A673 (cell line): ENCODE measurements around the gene ZNRD2. TPM values are rescaled to one million over a fixed set of nuclear protein-coding genes. Genes with fewer than 3 reads are reported as not detected.

Source experiments
- BruUV-seq: library from RNA; stranded (reverse); fragments of 400-500 nt; replicated peaks from 2 replicates; lab custom pipeline; 2021; lab: Mats Ljungman, UMichigan
- CTCF ChIA-PET: fragments of 300-600 bp; sonication (Branson Sonifier 250); formaldehyde crosslinking; loops from one replicate; lab custom pipeline; 2022; ENCODE audit warnings: antibody characterized with exemption; lab: Charles Lee
- POLR2A ChIA-PET: fragments of 300-600 bp; sonication (Branson Sonifier 250); formaldehyde crosslinking; loops from one replicate; lab custom pipeline; 2022; ENCODE audit warnings: antibody characterized with exemption; ENCODE audit not compliant: low non-redundant PET; lab: Charles Lee
- DNase-seq: peaks from one replicate; pipeline ENCODE4 v3.0.0-alpha.2; 2015; ENCODE audit warnings: low spot score
- H3K27ac ChIP-seq: fragments of 200-600 bp; sonication (generic); 2 replicates; pipeline ENCODE4 v1.5.1; 2016; ENCODE audit warnings: mixed run types, low read depth, mild to moderate bottlenecking, mixed read lengths, antibody characterized with exemption, low read length; ENCODE audit not compliant: poor library complexity, severe bottlenecking
- H3K27me3 ChIP-seq: fragments of 200-600 bp; sonication (generic); replicated peaks from 2 replicates; pipeline ENCODE4 v1.6.1; 2017; ENCODE audit warnings: mixed run types, low read depth, mild to moderate bottlenecking, mixed read lengths, antibody characterized with exemption, low read length; ENCODE audit not compliant: insufficient read depth, poor library complexity
- H3K36me3 ChIP-seq: fragments of 200-600 bp; sonication (generic); 2 replicates; pipeline ENCODE4 v1.6.1; 2016; ENCODE audit warnings: mixed run types, mild to moderate bottlenecking, mixed read lengths, antibody characterized with exemption, low read length; ENCODE audit not compliant: insufficient read depth, poor library complexity, severe bottlenecking
- H3K4me1 ChIP-seq: fragments of 200-600 bp; sonication (generic); 2 replicates; pipeline ENCODE4 v1.6.1; 2017; ENCODE audit warnings: mixed run types, mild to moderate bottlenecking, mixed read lengths, antibody characterized with exemption, low read length; ENCODE audit not compliant: insufficient read depth, poor library complexity, severe bottlenecking
- H3K4me3 ChIP-seq: fragments of 200-600 bp; sonication (generic); 2 replicates; pipeline ENCODE4 v1.5.1; 2016; ENCODE audit warnings: low read depth, mixed run types, mild to moderate bottlenecking, mixed read lengths, low read length; ENCODE audit not compliant: poor library complexity, severe bottlenecking
- H3K9me3 ChIP-seq: fragments of 200-600 bp; sonication (generic); 2 replicates; pipeline ENCODE4 v1.6.1; 2016; ENCODE audit warnings: mixed run types, low read depth, mild to moderate bottlenecking, mixed read lengths, antibody characterized with exemption, low read length; ENCODE audit not compliant: poor library complexity, severe bottlenecking
- EZH2 ChIP-seq: fragments of 200-600 bp; sonication (generic); IDR thresholded peaks from 2 replicates; pipeline ENCODE4 v1.6.1; 2017; ENCODE audit warnings: borderline replicate concordance, low read depth, mild to moderate bottlenecking, mixed read lengths, antibody characterized with exemption, low read length; ENCODE audit not compliant: poor library complexity, severe bottlenecking
- intact Hi-C: fragments of 100-400 bp; cut with micrococcal nuclease; formaldehyde crosslinking; loops from one replicate; pipeline ENCODE4 v1.10.0; 2022; ENCODE audit not compliant: unreplicated experiment
- total RNA-seq: library from RNA; stranded (reverse); gene quantifications from 2 replicates; pipeline ENCODE4 v1.2.3, GENCODE V29; 2021
- TF ChIP-seq, protein P1 (sequence below): fragments of 300-800, 200-600 bp; sonication (generic); conservative IDR thresholded peaks from 2 replicates; pipeline ENCODE4 v1.5.1; 2017; ENCODE audit warnings: low read depth, mild to moderate bottlenecking, antibody characterized with exemption, low read length, moderate library complexity, mixed read lengths

ZNRD2 gene
- total RNA-seq, 1 experiment from 2014 or later: 98.9 TPM

DNA sequence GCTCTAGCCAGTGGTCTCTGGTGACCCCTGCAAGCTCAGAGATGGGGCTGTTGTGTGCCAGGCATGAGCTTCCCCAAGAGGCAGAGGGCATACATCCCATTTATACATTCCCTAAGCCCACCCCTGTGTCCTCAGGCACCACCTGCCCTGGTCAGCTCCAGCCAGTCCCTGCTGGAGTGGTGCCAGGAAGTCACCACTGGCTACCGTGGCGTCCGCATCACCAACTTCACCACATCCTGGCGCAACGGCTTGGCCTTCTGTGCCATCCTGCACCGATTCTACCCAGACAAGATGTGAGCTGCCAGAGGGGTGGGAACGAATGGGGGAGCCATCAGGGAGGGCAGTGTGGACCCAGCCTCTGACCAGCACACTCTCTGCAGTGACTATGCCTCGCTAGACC is 13.8 kb downstream of the ZNRD2 start:
- Histone ChIP-seq H3K4me3 (no peak overlapping the region), H3K27me3 (no peaks in the 10 kb centered on the region), H3K36me3 (peaks cover 7% of the 10 kb centered on the region), H3K9me3 (no peaks in the 10 kb centered on the region), H3K27ac (no peak overlapping the region), H3K4me1 (no peaks in the 10 kb centered on the region)
- no TSS peak for BruUV-seq
- CTCF ChIA-PET: interaction anchor here (0.6 kb wide), 1 partner anchor 109 kb away, joined by 3 read pairs; no protein-coding TSS in a partner anchor
- TF ChIP-seq, protein P1, sequence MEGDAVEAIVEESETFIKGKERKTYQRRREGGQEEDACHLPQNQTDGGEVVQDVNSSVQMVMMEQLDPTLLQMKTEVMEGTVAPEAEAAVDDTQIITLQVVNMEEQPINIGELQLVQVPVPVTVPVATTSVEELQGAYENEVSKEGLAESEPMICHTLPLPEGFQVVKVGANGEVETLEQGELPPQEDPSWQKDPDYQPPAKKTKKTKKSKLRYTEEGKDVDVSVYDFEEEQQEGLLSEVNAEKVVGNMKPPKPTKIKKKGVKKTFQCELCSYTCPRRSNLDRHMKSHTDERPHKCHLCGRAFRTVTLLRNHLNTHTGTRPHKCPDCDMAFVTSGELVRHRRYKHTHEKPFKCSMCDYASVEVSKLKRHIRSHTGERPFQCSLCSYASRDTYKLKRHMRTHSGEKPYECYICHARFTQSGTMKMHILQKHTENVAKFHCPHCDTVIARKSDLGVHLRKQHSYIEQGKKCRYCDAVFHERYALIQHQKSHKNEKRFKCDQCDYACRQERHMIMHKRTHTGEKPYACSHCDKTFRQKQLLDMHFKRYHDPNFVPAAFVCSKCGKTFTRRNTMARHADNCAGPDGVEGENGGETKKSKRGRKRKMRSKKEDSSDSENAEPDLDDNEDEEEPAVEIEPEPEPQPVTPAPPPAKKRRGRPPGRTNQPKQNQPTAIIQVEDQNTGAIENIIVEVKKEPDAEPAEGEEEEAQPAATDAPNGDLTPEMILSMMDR: no peak
- TF ChIP-seq EZH2: no peak
- POLR2A ChIA-PET: no interaction called here
- DNase-seq: no peak
- intact Hi-C loops: no loop called here

- H3K4me3 ChIP-seq: no peak overlapping the region
- BruUV-seq: no TSS peak
- H3K4me1 ChIP-seq: no peaks in the 10 kb centered on the region
- peaks cover 5% of the 10 kb centered on the region for H3K36me3 ChIP-seq
- ChIA-PET POLR2A (no interaction called here), CTCF (interaction anchor here (0.6 kb wide), 1 partner anchor 108 kb away, joined by 3 read pairs; no protein-coding TSS in a partner anchor)
- H3K27me3 ChIP-seq: no peaks in the 10 kb centered on the region
- H3K27ac ChIP-seq: no peak overlapping the region
- TF ChIP-seq EZH2: no peak
- TF ChIP-seq, protein P1: no peak
- H3K9me3 ChIP-seq: no peaks in the 10 kb centered on the region
- intact Hi-C loops: no loop called here
- no peak for DNase-seq
Observed at GRCh38 chr11:65584723-65585171, 14.5 kb downstream of the ZNRD2 start.

- H3K4me3 ChIP-seq: no peak overlapping the region
- no peaks in the 10 kb centered on the region for H3K9me3 ChIP-seq
- TF ChIP-seq EZH2: no peak
- TF ChIP-seq, protein P1: no peak
- intact Hi-C loops: no loop called here
- ChIA-PET CTCF (interaction anchor here (0.6 kb wide), 1 partner anchor 61 kb away, joined by 3 read pairs; no protein-coding TSS in a partner anchor), POLR2A (no interaction called here)
- H3K27me3 ChIP-seq: no peaks in the 10 kb centered on the region
- no peak for DNase-seq
- no peak overlapping the region for H3K27ac ChIP-seq
- H3K36me3 ChIP-seq: peaks cover 13% of the 10 kb centered on the region
- H3K4me1 ChIP-seq: no peaks in the 10 kb centered on the region
- BruUV-seq: no TSS peak
Observed at GRCh38 chr11:65585396-65586246, 15.3 kb downstream of the ZNRD2 start.
